ENCODE measurements around the gene C14orf132. TPM values are rescaled to one million over a fixed set of nuclear protein-coding genes. Genes with fewer than 3 reads are reported as not detected.
A peak's percentile ranks its signal among the peaks of the same experiment; 100 is the strongest.
"Not testable (repeated sequence)": the region's sequence is repeated elsewhere in the genome, so short reads cannot be mapped to it uniquely, and the experiment has no call there.

The C14orf132 gene
- total and polyA plus RNA-seq, 8 donors: 4.6 to 22.8 (median 11.6) TPM

GRCh38 chr14:96072746-96073145, 33.6 kb downstream of the C14orf132 start:
- intact Hi-C loops (cut with DNase I; ENCODE audit: low total_unique reads): no loop called here
- no peaks in the 10 kb centered on the region for H3K27me3 ChIP-seq
- DNase-seq: no peak
- H3K27ac ChIP-seq: no peak overlapping the region
- H3K36me3 ChIP-seq: no peaks in the 10 kb centered on the region
- 58 to 77% (median 68%) methylated on average over 6 of the region's 6 CpGs for WGBS, 5 donors
- H3K4me3 ChIP-seq: no peak overlapping the region
- no peaks in the 10 kb centered on the region for H3K9me3 ChIP-seq
- H3K4me1 ChIP-seq: peaks cover 0 to 2% (median 0%) of the 10 kb centered on the region in 4 donors
- TF ChIP-seq POLR2A (IDR thresholded peaks at IDR 0.05): no peak
- no peak for TF ChIP-seq POLR2AphosphoS5 (IDR thresholded peaks at IDR 0.05)
- no peak for TF ChIP-seq CTCF (IDR thresholded peaks at IDR 0.05)
- TF ChIP-seq EP300 (IDR thresholded peaks at IDR 0.05): no peak

- intact Hi-C loops (cut with DNase I; ENCODE audit: low total_unique reads); H3K27me3 ChIP-seq; H3K27ac ChIP-seq; DNase-seq; H3K4me1 ChIP-seq; H3K4me3 ChIP-seq; H3K36me3 ChIP-seq; H3K9me3 ChIP-seq: not testable (repeated sequence)
- WGBS, 5 donors: 74 to 92% (median 77%) methylated on average over 4 of the region's 4 CpGs
Measured at GRCh38 chr14:96073260-96074039, 34.3 kb downstream of the C14orf132 start.

GRCh38 chr14:96077983-96078624, 38.9 kb downstream of the C14orf132 start:
- no peak overlapping the region for H3K4me3 ChIP-seq
- no peaks in the 10 kb centered on the region for H3K36me3 ChIP-seq
- H3K4me1 ChIP-seq: peaks cover 0 to 18% (median under 1%) of the 10 kb centered on the region in 4 donors
- no peak for TF ChIP-seq POLR2A (IDR thresholded peaks at IDR 0.05)
- no peak for TF ChIP-seq POLR2AphosphoS5 (IDR thresholded peaks at IDR 0.05)
- no peak for TF ChIP-seq EP300 (IDR thresholded peaks at IDR 0.05)
- no peak for TF ChIP-seq CTCF (IDR thresholded peaks at IDR 0.05)
- intact Hi-C loops (cut with DNase I; ENCODE audit: low total_unique reads): no loop called here
- peak overlapping the region in 1 of 5 donors; percentile 51 for H3K27ac ChIP-seq
- no peak for DNase-seq
- 63 to 81% (median 77%) methylated on average over 11 of the region's 11 CpGs for WGBS, 5 donors
- no peaks in the 10 kb centered on the region for H3K27me3 ChIP-seq
- no peaks in the 10 kb centered on the region for H3K9me3 ChIP-seq

- no peaks in the 10 kb centered on the region for H3K36me3 ChIP-seq
- TF ChIP-seq POLR2AphosphoS5 (IDR thresholded peaks at IDR 0.05) (no peak), POLR2A (IDR thresholded peaks at IDR 0.05) (no peak), EP300 (IDR thresholded peaks at IDR 0.05) (no peak), CTCF (IDR thresholded peaks at IDR 0.05) (no peak)
- H3K4me3 ChIP-seq: no peak overlapping the region
- no peaks in the 10 kb centered on the region for H3K27me3 ChIP-seq
- peak overlapping the region in 1 of 5 donors; percentile 51 for H3K27ac ChIP-seq
- H3K9me3 ChIP-seq: no peaks in the 10 kb centered on the region
- no peak for DNase-seq
- WGBS, 5 donors: 69 to 90% (median 81%) methylated on average over 6 of the region's 6 CpGs
- intact Hi-C loops (cut with DNase I; ENCODE audit: low total_unique reads): no loop called here
- peaks cover 0 to 23% (median 3%) of the 10 kb centered on the region in 4 donors for H3K4me1 ChIP-seq
Measured at GRCh38 chr14:96078625-96079016, 39.5 kb downstream of the C14orf132 start.

GRCh38 chr14:96079066-96079465, 39.9 kb downstream of the C14orf132 start:
- DNase-seq: no peak
- WGBS, 5 donors: 49 to 72% (median 63%) methylated on average over 7 to 8 of the region's 8 CpGs
- intact Hi-C loops (cut with DNase I; ENCODE audit: low total_unique reads): no loop called here
- no peaks in the 10 kb centered on the region for H3K27me3 ChIP-seq
- no peaks in the 10 kb centered on the region for H3K9me3 ChIP-seq
- H3K36me3 ChIP-seq: no peaks in the 10 kb centered on the region
- no peak overlapping the region for H3K27ac ChIP-seq
- peaks cover 0 to 27% (median 5%) of the 10 kb centered on the region in 4 donors for H3K4me1 ChIP-seq
- TF ChIP-seq CTCF (IDR thresholded peaks at IDR 0.05) (no peak), POLR2A (IDR thresholded peaks at IDR 0.05) (no peak), POLR2AphosphoS5 (IDR thresholded peaks at IDR 0.05) (no peak), EP300 (IDR thresholded peaks at IDR 0.05) (no peak)
- H3K4me3 ChIP-seq: no peak overlapping the region
